ENCODE data around the gene SLX4IP. TPM values are rescaled to one million over a fixed set of nuclear protein-coding genes. Genes with fewer than 3 reads are reported as not detected.
"Not testable (repeated sequence)": the region's sequence is repeated elsewhere in the genome, so short reads cannot be mapped to it uniquely, and the experiment has no call there.

SLX4IP gene
- total and polyA plus RNA-seq, 5 donors from 2014 or later, result 1.5 to 4.1 (median 2.4) TPM

- H3K4me3 Mint-ChIP-seq; H3K9me3 Mint-ChIP-seq; H3K27ac Mint-ChIP-seq; H3K9me3 ChIP-seq (ENCODE audit: control insufficient read depth in 2 of 2, low read length in 2 of 2); H3K27ac ChIP-seq (ENCODE audit: insufficient read depth, low read length, poor library complexity, severe bottlenecking); H3K36me3 ChIP-seq (ENCODE audit: control insufficient read depth, insufficient read depth, low read length); H3K4me3 ChIP-seq (ENCODE audit: low read depth, low read length); DNase-seq; H3K27me3 Mint-ChIP-seq; H3K27me3 ChIP-seq (ENCODE audit: control insufficient read depth, insufficient read depth, low read length); ATAC-seq (ENCODE audit: low read depth in 2 of 2); H3K4me1 ChIP-seq (ENCODE audit: control insufficient read depth, insufficient read depth, low read length, poor library complexity, severe bottlenecking); H3K4me1 Mint-ChIP-seq: not testable (repeated sequence)
- peaks cover 41% of the 10 kb centered on the region for H3K36me3 Mint-ChIP-seq
Measured at GRCh38 chr20:10617549-10618133, 182.5 kb downstream of the SLX4IP start.

GRCh38 chr20:10618611-10619245, 183.6 kb downstream of the SLX4IP start:
- Histone ChIP-seq H3K4me3 (ENCODE audit: low read depth, low read length) (no peak overlapping the region), H3K9me3 (ENCODE audit: control insufficient read depth in 2 of 2, low read length in 2 of 2) (no peaks in the 10 kb centered on the region), H3K27me3 (ENCODE audit: control insufficient read depth, insufficient read depth, low read length) (no peaks in the 10 kb centered on the region), H3K27ac (ENCODE audit: insufficient read depth, low read length, poor library complexity, severe bottlenecking) (no peak overlapping the region), H3K36me3 (ENCODE audit: control insufficient read depth, insufficient read depth, low read length) (peaks cover 5% of the 10 kb centered on the region), H3K4me1 (ENCODE audit: control insufficient read depth, insufficient read depth, low read length, poor library complexity, severe bottlenecking) (no peaks in the 10 kb centered on the region)
- no peaks in the 10 kb centered on the region for H3K4me1 Mint-ChIP-seq
- no peak for ATAC-seq (ENCODE audit: low read depth in 2 of 2)
- H3K27ac Mint-ChIP-seq, result no peak overlapping the region
- peaks cover 32% of the 10 kb centered on the region for H3K36me3 Mint-ChIP-seq
- H3K4me3 Mint-ChIP-seq, result no peak overlapping the region
- DNase-seq, result no peak
- peaks cover 0 to 2% (median 0%) of the 10 kb centered on the region in 7 donors for H3K9me3 Mint-ChIP-seq
- H3K27me3 Mint-ChIP-seq, result no peaks in the 10 kb centered on the region

- H3K9me3 ChIP-seq (ENCODE audit: control insufficient read depth in 2 of 2, low read length in 2 of 2), result no peaks in the 10 kb centered on the region
- no peaks in the 10 kb centered on the region for H3K4me1 ChIP-seq (ENCODE audit: control insufficient read depth, insufficient read depth, low read length, poor library complexity, severe bottlenecking)
- H3K27ac Mint-ChIP-seq, result no peak overlapping the region
- peaks cover 0 to 2% (median 0%) of the 10 kb centered on the region in 7 donors for H3K9me3 Mint-ChIP-seq
- ATAC-seq (ENCODE audit: low read depth in 2 of 2) (no peak), DNase-seq (no peak)
- H3K4me3 Mint-ChIP-seq, result no peak overlapping the region
- peaks cover 28% of the 10 kb centered on the region for H3K36me3 Mint-ChIP-seq
- no peaks in the 10 kb centered on the region for H3K4me1 Mint-ChIP-seq
- no peak overlapping the region for H3K4me3 ChIP-seq (ENCODE audit: low read depth, low read length)
- no peak overlapping the region for H3K27ac ChIP-seq (ENCODE audit: insufficient read depth, low read length, poor library complexity, severe bottlenecking)
- H3K27me3 Mint-ChIP-seq, result no peaks in the 10 kb centered on the region
- H3K36me3 ChIP-seq (ENCODE audit: control insufficient read depth, insufficient read depth, low read length), result peaks cover 7% of the 10 kb centered on the region
- H3K27me3 ChIP-seq (ENCODE audit: control insufficient read depth, insufficient read depth, low read length), result no peaks in the 10 kb centered on the region
Measured at GRCh38 chr20:10619427-10619826, 184.3 kb downstream of the SLX4IP start.

- no peaks in the 10 kb centered on the region for H3K4me1 ChIP-seq (ENCODE audit: control insufficient read depth, insufficient read depth, low read length, poor library complexity, severe bottlenecking)
- H3K36me3 Mint-ChIP-seq, result peaks cover 21% of the 10 kb centered on the region
- no peak overlapping the region for H3K4me3 Mint-ChIP-seq
- H3K27me3 ChIP-seq (ENCODE audit: control insufficient read depth, insufficient read depth, low read length), result no peaks in the 10 kb centered on the region
- H3K4me1 Mint-ChIP-seq, result peaks cover 0 to 2% (median 0%) of the 10 kb centered on the region in 4 donors
- H3K27me3 Mint-ChIP-seq, result no peaks in the 10 kb centered on the region
- no peaks in the 10 kb centered on the region for H3K9me3 ChIP-seq (ENCODE audit: control insufficient read depth in 2 of 2, low read length in 2 of 2)
- DNase-seq, result no peak
- peak overlapping the region in 2 of 3 donors; percentile 9 to 57 for H3K27ac Mint-ChIP-seq
- H3K9me3 Mint-ChIP-seq, result no peaks in the 10 kb centered on the region
- H3K4me3 ChIP-seq (ENCODE audit: low read depth, low read length), result no peak overlapping the region
- peaks cover 2% of the 10 kb centered on the region for H3K36me3 ChIP-seq (ENCODE audit: control insufficient read depth, insufficient read depth, low read length)
- H3K27ac ChIP-seq (ENCODE audit: insufficient read depth, low read length, poor library complexity, severe bottlenecking), result no peak overlapping the region
- ATAC-seq (ENCODE audit: low read depth in 2 of 2), result no peak
Measured at GRCh38 chr20:10621149-10621548, 186.0 kb downstream of the SLX4IP start.

GRCh38 chr20:10622657-10623418, 187.7 kb downstream of the SLX4IP start:
- Mint-ChIP-seq H3K36me3 (peaks cover 15% of the 10 kb centered on the region), H3K27ac (no peak overlapping the region), H3K4me1 (peaks cover 0 to 2% (median 0%) of the 10 kb centered on the region in 4 donors), H3K27me3 (no peaks in the 10 kb centered on the region), H3K9me3 (no peaks in the 10 kb centered on the region), H3K4me3 (no peak overlapping the region)
- Histone ChIP-seq H3K36me3 (ENCODE audit: control insufficient read depth, insufficient read depth, low read length) (peaks cover 2% of the 10 kb centered on the region), H3K27ac (ENCODE audit: insufficient read depth, low read length, poor library complexity, severe bottlenecking) (no peak overlapping the region), H3K4me3 (ENCODE audit: low read depth, low read length) (no peak overlapping the region), H3K9me3 (ENCODE audit: control insufficient read depth in 2 of 2, low read length in 2 of 2) (no peaks in the 10 kb centered on the region), H3K27me3 (ENCODE audit: control insufficient read depth, insufficient read depth, low read length) (no peaks in the 10 kb centered on the region), H3K4me1 (ENCODE audit: control insufficient read depth, insufficient read depth, low read length, poor library complexity, severe bottlenecking) (no peaks in the 10 kb centered on the region)
- ATAC-seq (ENCODE audit: low read depth in 2 of 2), result no peak
- no peak for DNase-seq

GRCh38 chr20:10625641-10626040, 190.5 kb downstream of the SLX4IP start:
- H3K4me1 Mint-ChIP-seq, result peaks cover 0 to 2% (median 0%) of the 10 kb centered on the region in 4 donors
- Histone ChIP-seq H3K36me3 (ENCODE audit: control insufficient read depth, insufficient read depth, low read length) (peaks cover 2% of the 10 kb centered on the region), H3K27ac (ENCODE audit: insufficient read depth, low read length, poor library complexity, severe bottlenecking) (no peak overlapping the region), H3K27me3 (ENCODE audit: control insufficient read depth, insufficient read depth, low read length) (no peaks in the 10 kb centered on the region), H3K9me3 (ENCODE audit: control insufficient read depth in 2 of 2, low read length in 2 of 2) (no peaks in the 10 kb centered on the region), H3K4me3 (ENCODE audit: low read depth, low read length) (no peak overlapping the region), H3K4me1 (ENCODE audit: control insufficient read depth, insufficient read depth, low read length, poor library complexity, severe bottlenecking) (no peaks in the 10 kb centered on the region)
- H3K4me3 Mint-ChIP-seq, result no peak overlapping the region
- no peaks in the 10 kb centered on the region for H3K27me3 Mint-ChIP-seq
- peaks cover 18% of the 10 kb centered on the region for H3K36me3 Mint-ChIP-seq
- no peak for DNase-seq
- H3K27ac Mint-ChIP-seq, result no peak overlapping the region
- no peak for ATAC-seq (ENCODE audit: low read depth in 2 of 2)
- no peaks in the 10 kb centered on the region for H3K9me3 Mint-ChIP-seq

- Histone ChIP-seq H3K27ac (ENCODE audit: insufficient read depth, low read length, poor library complexity, severe bottlenecking) (no peak overlapping the region), H3K27me3 (ENCODE audit: control insufficient read depth, insufficient read depth, low read length) (no peaks in the 10 kb centered on the region), H3K4me1 (ENCODE audit: control insufficient read depth, insufficient read depth, low read length, poor library complexity, severe bottlenecking) (no peaks in the 10 kb centered on the region), H3K36me3 (ENCODE audit: control insufficient read depth, insufficient read depth, low read length) (peaks cover 2% of the 10 kb centered on the region), H3K9me3 (ENCODE audit: control insufficient read depth in 2 of 2, low read length in 2 of 2) (no peaks in the 10 kb centered on the region), H3K4me3 (ENCODE audit: low read depth, low read length) (no peak overlapping the region)
- H3K27ac Mint-ChIP-seq, result no peak overlapping the region
- peaks cover 0 to 2% (median 0%) of the 10 kb centered on the region in 4 donors for H3K4me1 Mint-ChIP-seq
- no peaks in the 10 kb centered on the region for H3K9me3 Mint-ChIP-seq
- DNase-seq (no peak), ATAC-seq (ENCODE audit: low read depth in 2 of 2) (no peak)
- H3K4me3 Mint-ChIP-seq, result no peak overlapping the region
- no peaks in the 10 kb centered on the region for H3K27me3 Mint-ChIP-seq
- H3K36me3 Mint-ChIP-seq, result peaks cover 12% of the 10 kb centered on the region
Measured at GRCh38 chr20:10626896-10627295, 191.8 kb downstream of the SLX4IP start.

All from CD4-positive, CD25-positive, alpha-beta regulatory T cell (primary cell).